Measurements from ENCODE around the gene HARS2.

HARS2 gene

GRCh38 chr5:140674629-140675028 lies 16.6 kb upstream of the HARS2 start:
- no peak for DNase-seq (ENCODE audit: low spot score)
- Histone ChIP-seq H3K27ac (no peak overlapping the region), H3K4me3 (no peak overlapping the region)
- TF ChIP-seq CTCF (IDR thresholded peaks at IDR 0.05): no peak

GRCh38 chr5:140677947-140678346 lies 13.3 kb upstream of the HARS2 start:
- DNase-seq (ENCODE audit: low spot score): no peak
- TF ChIP-seq CTCF (IDR thresholded peaks at IDR 0.05): no peak
- Histone ChIP-seq H3K27ac (no peak overlapping the region), H3K4me3 (no peak overlapping the region)

- no peak for TF ChIP-seq CTCF (IDR thresholded peaks at IDR 0.05)
- H3K4me3 ChIP-seq: no peak overlapping the region
- H3K27ac ChIP-seq: no peak overlapping the region
- DNase-seq (ENCODE audit: low spot score): no peak
These were observed 12.3 kb upstream of the HARS2 start for GRCh38 chr5:140678993-140679392.

- H3K4me3 ChIP-seq: peak overlapping the region; percentile 87
- no peak for DNase-seq (ENCODE audit: low spot score)
- no peak for TF ChIP-seq CTCF (IDR thresholded peaks at IDR 0.05)
- peak overlapping the region; percentile 50 to 85 for H3K27ac ChIP-seq
These were observed 801 bp upstream of the HARS2 start for GRCh38 chr5:140690376-140690932.

- no peak for DNase-seq (ENCODE audit: low spot score)
- TF ChIP-seq CTCF (IDR thresholded peaks at IDR 0.05): no peak
- no peak overlapping the region for H3K27ac ChIP-seq
- no peak overlapping the region for H3K4me3 ChIP-seq
These were observed 3.0 kb downstream of the HARS2 start for GRCh38 chr5:140694276-140694675.

GRCh38 chr5:140696891-140697492 lies 5.7 kb downstream of the HARS2 start:
- Histone ChIP-seq H3K27ac (no peak overlapping the region), H3K4me3 (no peak overlapping the region)
- DNase-seq (ENCODE audit: low spot score): no peak
- TF ChIP-seq CTCF (IDR thresholded peaks at IDR 0.05): no peak

All from coronary artery (tissue), 2 donors.